ENCODE measurements around the gene PCDH19.

Gene PCDH19

GRCh38 chrX:100294965-100295364 is 115.1 kb downstream of the PCDH19 start:
- DNase-seq = no peak

- DNase-seq = no peak
Observed at GRCh38 chrX:100289066-100289558, 121.0 kb downstream of the PCDH19 start.

- no peak for DNase-seq
Observed at GRCh38 chrX:100277231-100277630, 132.8 kb downstream of the PCDH19 start.

- no peak for DNase-seq
Observed at GRCh38 chrX:100274916-100275315, 135.2 kb downstream of the PCDH19 start.

- DNase-seq = no peak
Observed at GRCh38 chrX:100265179-100265578, 144.9 kb downstream of the PCDH19 start.

GRCh38 chrX:100264200-100264599 is 145.9 kb downstream of the PCDH19 start:
- no peak for DNase-seq

GRCh38 chrX:100263650-100264049 is 146.4 kb downstream of the PCDH19 start:
- no peak for DNase-seq

- DNase-seq = no peak
Observed at GRCh38 chrX:100248885-100249493, 161.1 kb downstream of the PCDH19 start.

- no peak for DNase-seq
Observed at GRCh38 chrX:100247826-100248225, 162.2 kb downstream of the PCDH19 start.

- DNase-seq = no peak
Observed at GRCh38 chrX:100244681-100245080, 165.4 kb downstream of the PCDH19 start.

All from left hindlimb (tissue), 1 donor.